HCT116 (cell line): ENCODE data around the gene PERCC1. TPM values are rescaled to one million over a fixed set of nuclear protein-coding genes. Genes with fewer than 3 reads are reported as not detected.

Source experiments
- ATAC-seq: fragments of 200-7000 bp; cut with Tn5 transposase; 2 replicates; pipeline ENCODE4 v1.9.1; 2020; ENCODE audit warnings: mild to moderate bottlenecking, moderate library complexity
- BruUV-seq: library from RNA; stranded (reverse); fragments of 400-500 nt; replicated peaks from 2 replicates; lab custom pipeline; 2021; lab: Mats Ljungman, UMichigan
- CTCF ChIA-PET: fragments of 300-600 bp; sonication (Branson Sonifier 250); formaldehyde crosslinking; loops from one replicate; lab custom pipeline; 2021; ENCODE audit warnings: antibody characterized with exemption; lab: Charles Lee
- POLR2A ChIA-PET: fragments of 300-600, 350-600 bp; sonication (Branson Sonifier 250); formaldehyde crosslinking; loops from one replicate; lab custom pipeline; 2021; ENCODE audit warnings: antibody characterized with exemption; lab: Charles Lee
- RAD21 ChIA-PET, 2 experiments: fragments of 300-600 bp; sonication (Branson Sonifier 250); formaldehyde crosslinking; loops; one replicate each; lab custom pipeline; 2023; ENCODE audit warnings: low total read pairs in 2 of 2; ENCODE audit not compliant: uncharacterized antibody in 2 of 2, unreplicated experiment in 2 of 2, low non-redundant PET in 1 of 2; lab: Charles Lee
- DNase-seq: peaks from one replicate; pipeline ENCODE4 v3.0.0-alpha.2; 2010; ENCODE audit warnings: low read depth, low spot score
- H2AFZ ChIP-seq: fragments of 200-600 bp; shearing (Covaris generic), sonication (generic); 2 replicates; pipeline ENCODE4 v1.6.1; 2017; ENCODE audit warnings: low read depth, mixed run types, mixed read lengths, antibody characterized with exemption, low read length; ENCODE audit not compliant: poor library complexity, severe bottlenecking
- H3K27ac ChIP-seq: 2 replicates; pipeline ENCODE4 v1.5.1; 2012; ENCODE audit warnings: low read depth, low read length
- H3K27me3 ChIP-seq: fragments of 200-600 bp; sonication (generic); 2 replicates; pipeline ENCODE4 v1.6.1; 2016; ENCODE audit warnings: mixed run types, low read length, mixed read lengths; ENCODE audit not compliant: insufficient read depth
- H3K36me3 ChIP-seq, 2 experiments: fragments of 200-500 bp in 1 of 2; fragments of 200-600 bp in 1 of 2; sonication (Bioruptor generic) in 1 of 2; sonication (generic) in 1 of 2; 2 replicates each; pipeline versions ENCODE4 v1.5.1 to v1.6.1; 2014 to 2016; ENCODE audit warnings: low read length in 2 of 2, inconsistent platforms in 1 of 2, mixed read lengths in 1 of 2, mixed run types in 1 of 2; ENCODE audit not compliant: insufficient read depth in 2 of 2, control insufficient read depth in 1 of 2
- H3K4me1 ChIP-seq, 2 experiments: fragments of 200-600 bp in 1 of 2; sonication (generic) in 1 of 2; 2 replicates each; pipeline versions ENCODE4 v1.5.1 to v1.6.1; 2012 to 2017; ENCODE audit warnings: low read length in 2 of 2, inconsistent platforms in 1 of 2, mild to moderate bottlenecking in 1 of 2, mixed read lengths in 1 of 2, mixed run types in 1 of 2, moderate library complexity in 1 of 2; ENCODE audit not compliant: insufficient read depth in 2 of 2, control insufficient read depth in 1 of 2
- H3K4me2 ChIP-seq: fragments of 200-600 bp; sonication (generic); 2 replicates; pipeline ENCODE4 v1.6.1; 2017; ENCODE audit warnings: mixed run types, low read length, mixed read lengths
- H3K4me3 ChIP-seq, 2 experiments: fragments of 200-600 bp in 1 of 2; sonication (generic) in 1 of 2; replicated peaks in 1 of 2; 2 replicates each; pipeline ENCODE4 v1.5.1; 2011 to 2016; ENCODE audit warnings: low read length in 2 of 2, control low read depth in 1 of 2, low read depth in 1 of 2, mild to moderate bottlenecking in 1 of 2, mixed read lengths in 1 of 2, mixed run types in 1 of 2
- H3K79me2 ChIP-seq: fragments of 200-600 bp; sonication (generic); 2 replicates; pipeline ENCODE4 v1.6.1; 2017; ENCODE audit warnings: mild to moderate bottlenecking, mixed run types, low read length, moderate library complexity, mixed read lengths; ENCODE audit not compliant: insufficient read depth
- H3K9ac ChIP-seq: fragments of 200-600 bp; sonication (generic); 2 replicates; pipeline ENCODE4 v1.6.1; 2016; ENCODE audit warnings: low read length, mixed read lengths
- H3K9me2 ChIP-seq: fragments of 200-600 bp; sonication (generic), shearing (Covaris generic); 2 replicates; pipeline ENCODE4 v1.6.1; 2017; ENCODE audit warnings: mixed run types, mild to moderate bottlenecking, moderate library complexity; ENCODE audit not compliant: insufficient read depth
- H3K9me3 ChIP-seq, 2 experiments: fragments of 200-500 bp in 1 of 2; fragments of 200-600 bp in 1 of 2; sonication (Bioruptor generic) in 1 of 2; sonication (generic) in 1 of 2; 2 replicates each; pipeline ENCODE4 v1.6.1; 2014 to 2017; ENCODE audit warnings: low read length in 2 of 2, mixed read lengths in 2 of 2, inconsistent platforms in 1 of 2, low read depth in 1 of 2, mild to moderate bottlenecking in 1 of 2, mixed run types in 1 of 2, moderate library complexity in 1 of 2; ENCODE audit not compliant: control insufficient read depth in 1 of 2, insufficient read depth in 1 of 2
- H4K20me1 ChIP-seq: fragments of 200-600 bp; sonication (generic), shearing (Covaris generic); 2 replicates; pipeline ENCODE4 v1.6.1; 2017; ENCODE audit warnings: mixed run types, mild to moderate bottlenecking, moderate library complexity; ENCODE audit not compliant: insufficient read depth
- ATF3 ChIP-seq: IDR thresholded peaks from 2 replicates; pipeline ENCODE4 v1.6.1; 2012
- CBX3 ChIP-seq: IDR thresholded peaks from 2 replicates; pipeline ENCODE4 v1.6.1; 2012; ENCODE audit warnings: low read depth
- CEBPB ChIP-seq: IDR thresholded peaks from 2 replicates; pipeline ENCODE4 v1.6.1; 2012; ENCODE audit warnings: low read depth
- CTCF ChIP-seq, 3 experiments: fragments of 200-600 bp in 1 of 3; sonication (generic) in 1 of 3; IDR thresholded peaks in 2 of 3; conservative IDR thresholded peaks in 1 of 3; 2 replicates each; pipeline ENCODE4 v1.5.1; 2012 to 2017; ENCODE audit warnings: low read depth in 2 of 3, low read length in 2 of 3, antibody characterized with exemption in 1 of 3, borderline replicate concordance in 1 of 3, control low read depth in 1 of 3, mild to moderate bottlenecking in 1 of 3, mixed read lengths in 1 of 3, mixed run types in 1 of 3, moderate library complexity in 1 of 3; ENCODE audit not compliant: insufficient read depth in 1 of 3
- EGR1 ChIP-seq: IDR thresholded peaks from 2 replicates; pipeline ENCODE4 v1.6.1; 2012; ENCODE audit warnings: low read depth
- EZH2 ChIP-seq: fragments of 200-600 bp; sonication (generic); IDR thresholded peaks from 2 replicates; pipeline ENCODE4 v1.6.1; 2017; ENCODE audit warnings: antibody characterized with exemption, mixed run types
- JUND ChIP-seq: IDR thresholded peaks from 2 replicates; pipeline ENCODE4 v1.6.1; 2012
- POLR2AphosphoS5 ChIP-seq: IDR thresholded peaks from 2 replicates; pipeline ENCODE4 v1.6.1; 2011; ENCODE audit warnings: mild to moderate bottlenecking, low read depth, low read length, moderate library complexity
- RAD21 ChIP-seq: IDR thresholded peaks from 2 replicates; pipeline ENCODE4 v1.6.1; 2012; ENCODE audit warnings: low read depth, mild to moderate bottlenecking
- SIN3A ChIP-seq: IDR thresholded peaks from 2 replicates; pipeline ENCODE4 v1.6.1; 2012; ENCODE audit warnings: low read depth
- SP1 ChIP-seq: IDR thresholded peaks from 2 replicates; pipeline ENCODE4 v1.6.1; 2012; ENCODE audit warnings: low read depth
- SRF ChIP-seq: IDR thresholded peaks from 2 replicates; pipeline ENCODE4 v1.6.1; 2012; ENCODE audit warnings: low read depth
- YY1 ChIP-seq: IDR thresholded peaks from 2 replicates; pipeline ENCODE4 v1.6.1; 2011; ENCODE audit warnings: low read length, low read depth, moderate library complexity, mild to moderate bottlenecking; ENCODE audit not compliant: insufficient replicate concordance; ENCODE audit errors: extremely low read depth
- ZNF274 ChIP-seq: fragments of 200-500 bp; sonication (Bioruptor generic); IDR thresholded peaks from 2 replicates; pipeline ENCODE4 v1.6.1; 2014; ENCODE audit warnings: mild to moderate bottlenecking, low read depth, low read length, inconsistent platforms
- intact Hi-C: fragments of 100-400 bp; cut with micrococcal nuclease; formaldehyde crosslinking; loops from 2 replicates; pipeline ENCODE4 v1.10.0; 2022
- total RNA-seq: library from RNA; stranded (reverse); gene quantifications from one replicate; pipeline ENCODE4 v1.2.1, GENCODE V29; 2021; ENCODE audit not compliant: unreplicated experiment
- TF ChIP-seq, protein P1 (sequence below): IDR thresholded peaks from 2 replicates; pipeline ENCODE4 v1.6.1; 2012

The PERCC1 gene
- total RNA-seq, 1 experiment from 2014 or later, result not detected

DNA sequence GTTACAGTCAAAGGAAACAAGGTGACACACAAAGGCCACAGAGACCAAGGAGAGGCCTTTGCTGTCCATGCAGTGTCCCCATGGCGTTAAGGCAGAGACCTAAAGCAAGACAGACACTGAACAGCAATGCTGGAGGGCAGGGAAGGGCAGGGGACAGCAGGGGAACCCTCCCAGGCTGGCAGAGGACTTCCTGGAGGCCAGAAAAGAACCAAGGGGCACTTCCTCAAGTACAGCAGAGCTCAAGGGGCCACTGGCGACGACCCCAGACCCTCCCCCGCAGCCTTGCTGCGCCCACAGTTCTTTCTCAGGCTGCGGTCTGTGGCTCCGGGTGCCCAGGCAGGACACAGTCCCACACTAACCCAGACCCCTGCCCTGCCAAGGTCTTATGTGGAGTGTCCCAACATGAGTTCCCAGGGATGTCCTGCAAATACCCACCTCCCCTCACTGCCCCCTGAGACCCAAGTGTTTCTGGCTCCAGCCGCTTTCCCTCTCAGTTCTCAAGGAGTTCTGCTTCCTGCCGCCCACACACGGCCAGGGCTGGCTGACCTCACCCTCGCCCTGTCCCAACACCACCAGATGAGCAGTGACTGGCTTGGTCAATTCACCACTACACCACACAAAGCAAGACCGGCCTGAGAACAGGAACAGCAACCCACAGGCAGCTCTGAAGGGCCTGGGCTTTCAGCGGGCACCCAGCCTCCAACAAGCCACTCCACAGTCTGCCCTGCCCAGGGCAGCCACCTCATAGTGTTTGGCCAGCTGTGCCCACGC lies 39.8 kb downstream of the PERCC1 start:
- H3K4me3 ChIP-seq, result peak overlapping the region in 1 of 2 experiments; percentile 34; a peak in 2 of 4 replicates

GRCh38 chr16:1471569-1472194 lies 40.8 kb downstream of the PERCC1 start:
- H3K4me1 ChIP-seq, result peaks cover 20 to 45% of the 10 kb centered on the region in 2 experiments; a peak in 3 of 4 replicates
- ChIA-PET POLR2A (no interaction called here), RAD21 (no interaction called here), CTCF (no interaction called here)
- no peaks in the 10 kb centered on the region for H3K9me3 ChIP-seq
- H3K9ac ChIP-seq, result no peak overlapping the region
- no peak overlapping the region for H3K4me3 ChIP-seq
- H3K27me3 ChIP-seq, result no peaks in the 10 kb centered on the region
- H3K27ac ChIP-seq, result no peak overlapping the region
- DNase-seq (no peak), ATAC-seq (no peak)
- H4K20me1 ChIP-seq, result no peaks in the 10 kb centered on the region
- H2AFZ ChIP-seq, result no peak overlapping the region
- peaks cover 55% of the 10 kb centered on the region for H3K79me2 ChIP-seq
- intact Hi-C loops, result no loop called here
- no peaks in the 10 kb centered on the region for H3K36me3 ChIP-seq
- no TSS peak for BruUV-seq
- H3K4me2 ChIP-seq, result peak overlapping the region; percentile 67
- no peaks in the 10 kb centered on the region for H3K9me2 ChIP-seq
- no peak for TF ChIP-seq JUND
- no peak for TF ChIP-seq RAD21
- TF ChIP-seq EZH2, result no peak
- TF ChIP-seq CEBPB, result no peak
- TF ChIP-seq EGR1, result no peak
- TF ChIP-seq, protein P1, sequence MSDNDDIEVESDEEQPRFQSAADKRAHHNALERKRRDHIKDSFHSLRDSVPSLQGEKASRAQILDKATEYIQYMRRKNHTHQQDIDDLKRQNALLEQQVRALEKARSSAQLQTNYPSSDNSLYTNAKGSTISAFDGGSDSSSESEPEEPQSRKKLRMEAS, result no peak
- TF ChIP-seq YY1, result no peak
- TF ChIP-seq SP1, result no peak
- no peak for TF ChIP-seq POLR2AphosphoS5
- no peak for TF ChIP-seq SIN3A
- TF ChIP-seq SRF, result no peak
- TF ChIP-seq CBX3, result no peak
- no peak for TF ChIP-seq ZNF274
- TF ChIP-seq CTCF (IDR thresholded peaks at IDR 0.05 in 2 of 3, conservative IDR thresholded peaks at IDR 0.05 in 1 of 3; ENCODE audit: borderline replicate concordance in 1 of 3, insufficient read depth in 1 of 3, low read depth in 2 of 3, low read length in 2 of 3), result no peak

More for the DNA sequence above, 39.8 kb downstream of the PERCC1 start:
- Histone ChIP-seq H4K20me1 (no peaks in the 10 kb centered on the region), H3K27ac (peak overlapping the region; percentile 46; the same call in 1 of the 2 replicates), H3K79me2 (peaks cover 58% of the 10 kb centered on the region), H3K9me2 (no peaks in the 10 kb centered on the region), H3K27me3 (no peaks in the 10 kb centered on the region), H3K4me1 (peaks cover 20 to 41% of the 10 kb centered on the region in 2 experiments; a peak in 3 of 4 replicates), H3K9me3 (no peaks in the 10 kb centered on the region), H3K36me3 (no peaks in the 10 kb centered on the region), H2AFZ (no peak overlapping the region), H3K4me2 (peak overlapping the region; percentile 67)
- RAD21 ChIA-PET, result no interaction called here
- CTCF ChIA-PET, result no interaction called here
- ATAC-seq, result no peak
- POLR2A ChIA-PET, result no interaction called here
- BruUV-seq, result no TSS peak
- no peak for DNase-seq
- TF ChIP-seq ATF3 (no peak), EGR1 (peak; percentile 65; the same call in 1 of the 2 replicates), SP1 (no peak)
- TF ChIP-seq, all 23 proteins: peak for 1
- 0 out of 2 replicates have a peak overlapping the region, but pooled peaks have one; percentile 7 for H3K9ac ChIP-seq
- intact Hi-C loops, result no loop called here
